HG02840 (cell line): Measurements from ENCODE around the gene KPTN.

Experiments used
- ATAC-seq: cut with Tn5 transposase; IDR thresholded peaks from one replicate; pipeline ENCODE4 v1.9.1; 2021; ENCODE audit warnings: mild to moderate bottlenecking, moderate library complexity, moderate number of reproducible peaks; ENCODE audit not compliant: unreplicated experiment, low FRiP score

Gene KPTN

DNA sequence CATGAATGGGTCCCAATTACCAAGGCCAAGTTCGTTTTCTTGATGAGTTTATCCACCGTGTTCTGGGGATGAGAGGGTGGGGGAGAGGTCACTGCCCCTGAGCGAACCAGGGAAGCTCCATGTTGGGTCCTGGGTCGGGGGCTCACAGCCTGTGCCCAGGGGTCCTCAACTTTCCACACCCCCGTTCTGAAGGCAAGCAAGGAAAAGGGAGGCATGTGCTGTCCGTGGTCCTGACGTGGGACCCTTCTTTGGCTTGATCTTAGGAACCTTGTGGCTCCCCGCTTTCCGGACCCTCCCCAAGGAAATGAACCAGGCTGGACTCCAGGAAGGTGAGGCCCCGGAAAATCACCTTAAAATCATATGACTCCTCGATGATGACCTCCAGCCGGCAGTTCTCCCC is 46.5 kb downstream of the KPTN start:
- no peak for ATAC-seq

DNA sequence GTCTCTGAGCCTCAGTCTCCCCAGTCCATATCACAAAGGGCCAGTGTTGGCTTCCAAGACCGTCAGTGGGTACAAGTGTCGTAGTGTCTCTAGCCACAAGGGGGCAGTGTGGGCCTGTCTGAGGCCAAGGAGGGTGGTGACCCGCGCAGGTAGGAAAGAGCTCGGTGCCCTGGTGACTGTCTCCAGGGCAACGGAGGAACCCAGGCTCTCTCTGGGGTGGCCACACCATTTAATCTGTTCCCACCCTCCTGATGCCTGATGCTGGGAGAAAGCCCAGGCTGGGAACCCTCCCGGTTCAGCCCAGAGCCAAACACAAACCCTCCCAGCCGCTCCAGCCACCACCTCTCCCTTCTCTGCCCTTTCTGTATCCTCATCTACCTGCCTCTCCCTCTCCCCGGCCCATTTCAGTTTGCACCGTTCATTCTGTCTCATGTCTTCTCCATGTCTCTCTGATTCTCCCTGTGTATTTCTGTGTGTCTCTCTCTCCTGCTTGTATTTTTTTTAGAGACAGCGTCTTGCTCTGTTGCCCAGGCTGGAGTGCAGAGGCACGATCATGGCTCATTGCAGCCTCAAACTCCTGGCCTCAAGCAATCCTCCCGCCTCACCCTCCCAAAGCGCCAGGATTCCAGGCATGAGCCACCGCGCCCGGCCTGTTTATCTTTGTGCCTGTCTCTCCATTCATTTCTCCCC is 47.2 kb downstream of the KPTN start:
- no peak for ATAC-seq

- ATAC-seq = no peak
These were observed 48.1 kb downstream of the KPTN start for GRCh38 chr19:47435883-47436417.

DNA sequence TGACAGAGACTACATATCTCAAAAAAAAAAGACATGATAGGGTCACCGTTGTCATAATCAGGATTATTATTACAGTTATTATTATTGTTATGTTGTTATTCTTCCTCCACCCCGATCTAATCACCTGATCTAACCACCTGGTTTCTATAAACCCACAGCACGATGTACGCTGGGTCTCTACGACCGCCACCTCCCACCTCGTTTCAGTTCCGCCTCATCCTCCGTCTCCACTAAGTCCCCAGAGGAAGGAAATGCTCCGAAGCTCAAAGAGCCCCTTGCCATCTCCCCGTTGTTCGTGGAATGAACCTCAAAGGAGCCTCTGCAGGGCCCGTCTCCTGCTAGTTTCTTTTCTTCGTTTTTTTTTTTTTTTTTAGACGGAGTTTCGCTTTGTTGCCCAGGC is 48.8 kb downstream of the KPTN start:
- no peak for ATAC-seq

- no peak for ATAC-seq
These were observed 49.9 kb downstream of the KPTN start for GRCh38 chr19:47434088-47434487.

GRCh38 chr19:47433121-47433520 is 50.9 kb downstream of the KPTN start:
- ATAC-seq = no peak

GRCh38 chr19:47432499-47432898 is 51.5 kb downstream of the KPTN start:
- no peak for ATAC-seq

DNA sequence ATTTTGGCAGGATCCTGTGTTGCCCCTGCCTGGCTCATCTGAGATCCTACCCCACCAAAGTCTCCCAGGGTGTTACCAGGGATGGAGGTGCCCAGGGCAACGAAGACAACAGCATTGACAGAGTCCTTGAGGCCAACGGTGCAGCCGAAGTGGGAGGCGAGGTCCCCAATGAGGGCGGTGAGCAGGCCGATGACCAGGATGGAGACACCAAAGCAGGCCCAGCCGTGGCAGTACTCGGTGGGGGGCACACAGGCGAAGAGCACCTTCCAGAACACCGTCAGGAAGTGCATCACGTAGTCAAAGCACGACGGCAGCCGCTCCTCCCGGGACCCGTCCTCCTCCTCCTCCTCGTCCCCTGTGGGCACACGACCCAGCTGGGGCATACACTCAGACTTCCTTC is 51.9 kb downstream of the KPTN start:
- ATAC-seq = no peak

GRCh38 chr19:47430041-47430802 is 53.8 kb downstream of the KPTN start:
- no peak for ATAC-seq

DNA sequence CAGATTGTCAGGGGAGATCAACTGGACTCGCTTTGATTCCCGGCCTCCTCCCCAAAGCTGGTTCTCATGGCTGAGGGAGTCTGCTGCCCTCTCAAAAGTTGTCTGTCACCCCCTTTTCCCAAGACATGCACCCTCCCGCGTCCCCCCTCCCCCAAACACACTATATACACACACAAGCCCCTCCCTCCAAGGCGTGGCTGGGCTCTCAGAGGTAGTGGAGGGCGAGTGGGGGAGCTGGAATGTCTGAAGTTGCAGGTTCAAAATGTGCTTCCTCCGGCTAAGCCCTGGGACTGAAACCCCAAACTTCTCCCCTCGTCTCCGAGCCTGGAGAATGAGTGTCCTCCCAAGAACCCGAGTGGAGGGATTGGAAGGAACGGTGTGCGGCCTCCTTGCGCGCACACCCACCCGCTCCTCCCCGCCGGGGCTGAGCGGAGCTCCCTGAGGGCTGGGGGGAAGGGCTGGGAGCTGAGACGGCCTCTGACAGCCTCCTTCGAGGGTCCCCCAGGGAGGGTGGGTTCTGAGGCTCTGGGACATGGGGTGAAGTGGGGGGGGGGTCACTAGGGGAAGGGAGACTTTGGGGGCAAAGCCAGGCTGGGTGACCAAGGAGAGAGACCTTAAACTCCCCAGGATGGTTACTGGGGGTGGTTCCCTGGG is 54.8 kb downstream of the KPTN start:
- no peak for ATAC-seq

DNA sequence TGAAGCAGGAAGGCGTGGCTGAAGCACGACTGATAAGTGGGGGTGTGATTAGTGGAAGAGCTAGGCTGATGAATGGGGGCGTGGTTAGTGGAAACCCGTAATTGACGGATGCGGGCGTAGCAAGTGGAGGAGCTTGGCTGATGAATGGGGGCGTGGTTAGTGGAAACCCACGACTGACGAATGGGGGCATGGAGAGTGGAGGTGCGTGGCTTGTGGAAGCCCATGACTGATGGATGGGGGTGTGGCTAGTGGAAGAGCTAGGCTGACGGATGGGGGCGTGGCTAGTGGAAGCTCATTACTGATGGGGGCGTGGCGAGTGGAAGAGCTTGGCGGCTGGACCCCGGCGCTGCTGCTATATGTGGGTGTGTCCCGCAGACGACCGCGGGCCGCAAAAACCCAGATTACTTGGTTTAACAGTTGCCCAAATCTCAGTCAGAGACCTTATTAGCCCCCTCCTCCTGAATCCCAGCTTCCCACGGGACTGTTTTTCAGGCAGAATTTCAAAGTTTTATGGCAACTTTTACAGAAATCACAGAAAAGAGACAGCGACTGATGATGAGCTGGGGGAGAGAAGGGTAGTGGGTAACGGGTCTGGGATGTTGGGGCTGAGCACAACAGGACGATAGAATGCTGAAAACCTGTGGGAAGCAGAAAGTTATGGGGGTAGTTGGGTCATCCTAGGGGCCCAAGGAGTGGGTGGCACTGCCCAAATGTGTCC is 55.7 kb downstream of the KPTN start:
- no peak for ATAC-seq

- ATAC-seq = no peak
These were observed 56.5 kb downstream of the KPTN start for GRCh38 chr19:47427241-47428176.
